ENCODE results near the gene SLC36A2. TPM values are rescaled to one million over a fixed set of nuclear protein-coding genes. Genes with fewer than 3 reads are reported as not detected.

Gene SLC36A2
- 6.4 TPM for total RNA-seq

DNA sequence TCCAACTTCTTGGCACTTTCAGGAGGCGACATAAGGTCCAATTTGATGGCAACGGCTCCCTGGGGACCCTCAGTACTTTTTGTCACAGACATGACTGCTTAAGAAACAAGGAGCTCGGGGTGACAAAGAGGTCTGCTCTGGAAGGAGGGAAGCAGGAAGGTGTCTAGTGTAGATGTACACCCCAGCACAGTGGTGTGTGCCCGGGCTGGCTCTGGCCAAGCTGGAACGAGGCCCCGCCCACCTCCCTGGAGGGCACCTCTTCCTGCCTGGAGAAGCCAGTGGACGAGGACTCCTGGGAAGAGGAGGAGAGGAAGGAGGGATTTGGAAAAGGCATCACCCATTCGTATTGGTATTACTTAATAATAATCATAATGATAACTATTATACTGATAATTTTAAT lies at the start of gene SLC36A2:
TSS of gene SLC36A2 (minus strand) at position 191 of the 400 bp plus-strand sequence. CDS start at position 92, 99 bp downstream.

DNA sequence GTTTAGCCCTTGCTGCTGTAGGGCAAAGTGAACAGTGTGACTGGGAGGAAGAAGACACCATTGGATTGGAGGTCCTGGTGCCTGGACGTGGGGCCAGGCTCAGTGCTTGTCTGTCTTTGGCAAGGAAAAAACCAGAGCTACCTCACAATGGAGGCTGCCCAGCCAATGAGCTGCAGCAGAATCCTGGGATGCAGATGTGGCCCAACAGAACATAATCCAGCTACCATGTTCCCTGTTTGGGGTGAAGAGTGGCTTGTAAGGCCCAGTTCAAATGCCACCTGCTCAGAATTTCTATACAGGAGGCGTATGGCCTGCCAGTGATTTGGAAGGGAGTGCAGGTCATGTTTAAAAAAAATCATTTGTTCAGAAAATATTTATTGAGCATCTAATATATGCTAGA lies 43.7 kb downstream of the SLC36A2 start, which contains the start of gene SLC36A3:
TSS of gene SLC36A3 (minus strand) at position 101 of the 400 bp plus-strand sequence. CDS start 412 bp downstream, outside the sequence.

Other genes starting within 250 kb of the SLC36A2 start
- 225 TPM for gene ANXA6, start 189.8 kb downstream of the SLC36A2 start, total RNA-seq
- 7.6 TPM for gene CCDC69, start 123.5 kb downstream of the SLC36A2 start, total RNA-seq
- gene GM2A, start 94.4 kb downstream of the SLC36A2 start, total RNA-seq, result 21.4 TPM
- gene SLC36A3, start 43.8 kb downstream of the SLC36A2 start, total RNA-seq, result not detected
- gene SLC36A1, start 100.0 kb upstream of the SLC36A2 start, total RNA-seq, result 8.2 TPM
- 11.9 TPM for gene FAT2, start 243.8 kb upstream of the SLC36A2 start, total RNA-seq